Lower leg skin (tissue), 3 donors: ENCODE data around the gene SWI5.

Experiments
- CTCF ChIP-seq, 3 donors: fragments of 450-650 bp; IDR thresholded peaks; one replicate each; pipeline ENCODE4 v1.5.1; 2016; ENCODE audit warnings: antibody characterized with exemption in 3 of 3, mild to moderate bottlenecking in 3 of 3, moderate library complexity in 2 of 3
- POLR2A ChIP-seq, 2 donors: fragments of 450-650 bp; IDR thresholded peaks; one replicate each; pipeline ENCODE4 v1.6.1; 2016 to 2017; ENCODE audit warnings: antibody characterized with exemption in 2 of 2, mild to moderate bottlenecking in 1 of 2, moderate library complexity in 1 of 2

- TF ChIP-seq CTCF (IDR thresholded peaks at IDR 0.05), result no peak
- TF ChIP-seq POLR2A (IDR thresholded peaks at IDR 0.05), result no peak
Measured at GRCh38 chr9:128321879-128322403, 45.9 kb downstream of the SWI5 start.
